Astrocyte (in vitro differentiated cells and primary cell): ENCODE results near the gene ABCF2. TPM values are rescaled to one million over a fixed set of nuclear protein-coding genes. Genes with fewer than 3 reads are reported as not detected.

Experiments used
- DNase-seq: peaks from one replicate; pipeline ENCODE4 v3.0.0-alpha.2; 2010; ENCODE audit warnings: low read depth
- FAIRE-seq: peaks from 2 replicates; lab custom pipeline; 2011; peaks lifted over from hg19 to GRCh38; lab: Jason Lieb, UNC
- H2AFZ ChIP-seq: 2 replicates; pipeline ENCODE4 v1.6.0; 2012; ENCODE audit warnings: low read depth, low read length, inconsistent platforms
- H3K27ac ChIP-seq: 2 replicates; pipeline ENCODE4 v1.5.1; 2011; ENCODE audit warnings: low read depth, low read length, inconsistent platforms
- H3K27me3 ChIP-seq: 2 replicates; pipeline ENCODE4 v1.6.0; 2011; ENCODE audit warnings: low read length, inconsistent platforms; ENCODE audit not compliant: insufficient read depth
- H3K36me3 ChIP-seq: 2 replicates; pipeline ENCODE4 v1.5.1; 2011; ENCODE audit warnings: low read length, inconsistent platforms; ENCODE audit not compliant: insufficient read depth
- H3K4me1 ChIP-seq: 2 replicates; pipeline ENCODE4 v1.5.1; 2011; ENCODE audit warnings: low read length, inconsistent platforms; ENCODE audit not compliant: insufficient read depth
- H3K4me2 ChIP-seq: 2 replicates; pipeline ENCODE4 v1.6.0; 2012; ENCODE audit warnings: low read length, inconsistent platforms
- H3K4me3 ChIP-seq: 2 replicates; pipeline ENCODE4 v1.5.1; 2011; ENCODE audit warnings: low read depth, mild to moderate bottlenecking, low read length, inconsistent platforms; ENCODE audit not compliant: insufficient read depth
- H3K79me2 ChIP-seq: 2 replicates; pipeline ENCODE4 v1.6.0; 2012; ENCODE audit warnings: mild to moderate bottlenecking, low read length, inconsistent platforms; ENCODE audit not compliant: insufficient read depth
- H3K9ac ChIP-seq: 2 replicates; pipeline ENCODE4 v1.6.0; 2012; ENCODE audit warnings: mild to moderate bottlenecking, low read length, inconsistent platforms
- H3K9me3 ChIP-seq: 2 replicates; pipeline ENCODE4 v1.5.1; 2012; ENCODE audit warnings: low read depth, mild to moderate bottlenecking, low read length, inconsistent platforms; ENCODE audit not compliant: insufficient read depth
- H4K20me1 ChIP-seq: 2 replicates; pipeline ENCODE4 v1.6.0; 2012; ENCODE audit warnings: low read length, inconsistent platforms; ENCODE audit not compliant: insufficient read depth
- H3K27ac Mint-ChIP-seq: one replicate; pipeline ENCODE4 v1.8.0; 2021; ENCODE audit warnings: mild to moderate bottlenecking, mixed read lengths; ENCODE audit not compliant: unreplicated experiment
- H3K27me3 Mint-ChIP-seq: one replicate; pipeline ENCODE4 v1.8.0; 2021; ENCODE audit warnings: low read depth, mixed read lengths; ENCODE audit not compliant: unreplicated experiment
- H3K36me3 Mint-ChIP-seq: one replicate; pipeline ENCODE4 v1.8.0; 2021; ENCODE audit warnings: low read depth, mixed read lengths; ENCODE audit not compliant: unreplicated experiment
- H3K4me1 Mint-ChIP-seq: one replicate; pipeline ENCODE4 v1.8.0; 2021; ENCODE audit warnings: low read depth, mixed read lengths; ENCODE audit not compliant: unreplicated experiment
- H3K4me3 Mint-ChIP-seq: one replicate; pipeline ENCODE4 v1.8.0; 2021; ENCODE audit warnings: mild to moderate bottlenecking, moderate library complexity, mixed read lengths; ENCODE audit not compliant: unreplicated experiment
- H3K9me3 Mint-ChIP-seq: one replicate; pipeline ENCODE4 v1.8.0; 2021; ENCODE audit warnings: mild to moderate bottlenecking, mixed read lengths; ENCODE audit not compliant: unreplicated experiment
- EZH2 ChIP-seq: IDR thresholded peaks from 2 replicates; pipeline ENCODE4 v1.6.1; 2012; ENCODE audit warnings: mild to moderate bottlenecking, low read length, inconsistent platforms; ENCODE audit not compliant: insufficient read depth
- total RNA-seq: library from RNA; stranded (reverse); gene quantifications from 2 replicates; pipeline ENCODE4 v1.2.1, GENCODE V29; 2021
- TF ChIP-seq, protein P1 (sequence below): IDR thresholded peaks from 2 replicates; pipeline ENCODE4 v1.5.1; 2011; ENCODE audit warnings: low read depth, mild to moderate bottlenecking, inconsistent platforms, low read length, moderate library complexity; ENCODE audit not compliant: insufficient read depth

Gene ABCF2
- total RNA-seq, 1 donor from 2014 or later = 53.2 TPM

DNA sequence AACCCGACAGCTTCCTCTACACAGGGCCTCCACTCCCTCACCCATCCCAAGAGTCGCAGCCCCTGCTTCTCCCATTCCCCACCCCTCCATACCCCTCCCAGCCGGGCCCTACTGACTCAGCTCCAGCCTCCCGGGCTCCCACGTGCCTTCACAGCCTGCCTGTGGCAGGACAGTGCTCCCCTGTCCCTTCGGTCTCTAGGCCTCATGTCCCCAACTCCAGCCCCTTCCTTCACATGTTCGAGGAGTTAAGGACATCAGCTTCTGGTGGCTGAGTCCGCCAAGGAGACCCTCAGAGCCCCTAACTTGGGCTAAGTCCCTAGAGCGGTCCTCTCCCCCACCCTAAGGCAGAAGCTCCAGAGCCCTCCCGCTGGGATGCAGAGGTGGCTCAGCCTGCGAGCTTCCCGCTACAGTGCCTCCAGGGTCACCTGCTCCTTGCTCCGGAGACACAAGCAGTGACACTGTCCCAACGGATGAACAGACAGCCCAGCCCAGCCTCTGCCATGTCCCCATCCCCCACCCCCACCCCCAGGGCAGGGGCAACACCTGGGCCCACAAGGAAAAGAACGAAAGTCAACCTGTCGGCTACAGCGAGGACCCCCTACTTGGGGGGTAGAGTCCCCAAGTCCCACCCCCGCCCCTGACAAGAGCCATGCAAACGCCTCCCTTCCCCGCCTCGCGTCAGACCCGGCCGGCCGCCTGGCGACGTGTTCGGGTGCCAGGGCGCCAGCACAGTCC lies 20.8 kb upstream of the ABCF2 start:
- Mint-ChIP-seq H3K36me3 (no peaks in the 10 kb centered on the region), H3K4me3 (peak overlapping the region; percentile 97), H3K27me3 (no peaks in the 10 kb centered on the region), H3K4me1 (peaks cover 25% of the 10 kb centered on the region), H3K9me3 (no peaks in the 10 kb centered on the region), H3K27ac (peak overlapping the region; percentile 62)
- peak overlapping the region; percentile 69 for H3K27ac ChIP-seq
- H3K4me1 ChIP-seq = peaks cover 58% of the 10 kb centered on the region
- H2AFZ ChIP-seq = peak overlapping the region; percentile 65
- DNase-seq = no peak
- no peaks in the 10 kb centered on the region for H3K36me3 ChIP-seq
- H3K27me3 ChIP-seq = no peaks in the 10 kb centered on the region
- H3K79me2 ChIP-seq = peaks cover 23% of the 10 kb centered on the region
- TF ChIP-seq, protein P1, sequence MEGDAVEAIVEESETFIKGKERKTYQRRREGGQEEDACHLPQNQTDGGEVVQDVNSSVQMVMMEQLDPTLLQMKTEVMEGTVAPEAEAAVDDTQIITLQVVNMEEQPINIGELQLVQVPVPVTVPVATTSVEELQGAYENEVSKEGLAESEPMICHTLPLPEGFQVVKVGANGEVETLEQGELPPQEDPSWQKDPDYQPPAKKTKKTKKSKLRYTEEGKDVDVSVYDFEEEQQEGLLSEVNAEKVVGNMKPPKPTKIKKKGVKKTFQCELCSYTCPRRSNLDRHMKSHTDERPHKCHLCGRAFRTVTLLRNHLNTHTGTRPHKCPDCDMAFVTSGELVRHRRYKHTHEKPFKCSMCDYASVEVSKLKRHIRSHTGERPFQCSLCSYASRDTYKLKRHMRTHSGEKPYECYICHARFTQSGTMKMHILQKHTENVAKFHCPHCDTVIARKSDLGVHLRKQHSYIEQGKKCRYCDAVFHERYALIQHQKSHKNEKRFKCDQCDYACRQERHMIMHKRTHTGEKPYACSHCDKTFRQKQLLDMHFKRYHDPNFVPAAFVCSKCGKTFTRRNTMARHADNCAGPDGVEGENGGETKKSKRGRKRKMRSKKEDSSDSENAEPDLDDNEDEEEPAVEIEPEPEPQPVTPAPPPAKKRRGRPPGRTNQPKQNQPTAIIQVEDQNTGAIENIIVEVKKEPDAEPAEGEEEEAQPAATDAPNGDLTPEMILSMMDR = no peak
- TF ChIP-seq EZH2 = no peak
- H3K4me3 ChIP-seq = peak overlapping the region; percentile 80
- no peaks in the 10 kb centered on the region for H3K9me3 ChIP-seq
- peaks cover 42% of the 10 kb centered on the region for H4K20me1 ChIP-seq
- no peak for FAIRE-seq
- H3K9ac ChIP-seq = peak overlapping the region; percentile 92
- peak overlapping the region; percentile 90 for H3K4me2 ChIP-seq

DNA sequence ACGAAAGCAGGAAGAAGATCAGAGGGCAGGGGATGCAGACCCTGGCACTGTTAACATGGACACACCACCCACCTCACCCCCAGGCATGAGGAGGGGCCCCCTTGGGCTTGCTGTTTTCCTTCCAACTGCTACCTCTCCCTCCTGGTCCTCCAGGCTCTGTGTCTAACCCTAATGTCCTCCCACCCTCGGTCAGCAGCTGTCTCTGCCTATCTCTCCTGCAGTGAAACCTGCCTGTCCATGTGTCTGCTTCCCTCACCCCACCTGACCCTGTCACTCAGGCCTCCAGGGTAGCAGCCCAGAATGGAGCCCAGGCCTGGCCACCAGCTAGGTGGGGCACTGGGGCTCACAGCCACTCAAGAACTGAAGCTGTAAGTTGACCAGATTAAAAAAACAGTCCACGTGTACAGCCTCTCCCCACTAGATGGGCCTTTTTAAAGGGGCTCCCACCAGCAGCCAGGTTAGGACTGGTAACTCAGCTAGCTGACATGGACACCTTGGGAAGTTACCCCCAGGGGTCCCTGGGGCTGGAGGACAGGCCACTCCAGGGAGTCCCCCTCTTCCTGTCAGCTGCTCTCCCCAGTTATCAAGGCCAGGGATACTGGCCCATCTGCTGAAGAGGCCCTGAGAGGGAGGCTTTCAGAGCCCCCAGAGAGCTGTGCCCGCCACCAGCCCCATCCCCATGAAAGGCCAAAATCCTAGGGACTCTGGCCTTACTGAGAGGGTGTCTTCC lies 20.0 kb upstream of the ABCF2 start:
- H2AFZ ChIP-seq = no peak overlapping the region
- H3K27me3 Mint-ChIP-seq = no peaks in the 10 kb centered on the region
- H3K4me3 ChIP-seq = peak overlapping the region; percentile 80
- no peak for FAIRE-seq
- H3K9me3 Mint-ChIP-seq = no peaks in the 10 kb centered on the region
- peak overlapping the region; percentile 97 for H3K4me3 Mint-ChIP-seq
- peaks cover 20% of the 10 kb centered on the region for H3K4me1 Mint-ChIP-seq
- peak overlapping the region; percentile 92 for H3K9ac ChIP-seq
- no peak for DNase-seq
- H3K4me2 ChIP-seq = peak overlapping the region; percentile 90
- no peak for TF ChIP-seq EZH2
- TF ChIP-seq, protein P1 = no peak
- H3K4me1 ChIP-seq = peaks cover 50% of the 10 kb centered on the region
- H4K20me1 ChIP-seq = peaks cover 49% of the 10 kb centered on the region
- no peaks in the 10 kb centered on the region for H3K27me3 ChIP-seq
- peaks cover 3% of the 10 kb centered on the region for H3K36me3 Mint-ChIP-seq
- no peaks in the 10 kb centered on the region for H3K9me3 ChIP-seq
- peaks cover 23% of the 10 kb centered on the region for H3K79me2 ChIP-seq
- H3K27ac ChIP-seq = no peak overlapping the region
- peak overlapping the region; percentile 55 for H3K27ac Mint-ChIP-seq
- H3K36me3 ChIP-seq = peaks cover 6% of the 10 kb centered on the region
